Pulmonary artery endothelial cell (primary cell): ENCODE data around the gene CAND2. TPM values are rescaled to one million over a fixed set of nuclear protein-coding genes. Genes with fewer than 3 reads are reported as not detected.

Experiments
- total RNA-seq: library from RNA; depleted of rRNA; stranded (reverse); fragments of >200 nt; gene quantifications from 2 replicates; pipeline ENCODE4 v1.2.3, GENCODE V29; 2014

The CAND2 gene
- total RNA-seq, 1 donor from 2014 or later: 3.3 TPM

Other genes with a start within 250 kb of the CAND2 start
- 35.9 and 36.9 TPM in 2 replicates for gene MKRN2, start 239.6 kb upstream of the CAND2 start, total RNA-seq
- 89.0 and 112 TPM in 2 replicates for gene RAF1, start 132.6 kb upstream of the CAND2 start, total RNA-seq
- gene TMEM40, start 37.4 kb upstream of the CAND2 start, total RNA-seq: not detected in 2 replicates
- gene RPL32, start 44.9 kb downstream of the CAND2 start, total RNA-seq: 2,003 and 2,642 TPM in 2 replicates